NB4 (cell line): ENCODE data around the gene FAR2.

ENCODE experiments used
- CTCF ChIP-seq: IDR thresholded peaks from one replicate; pipeline ENCODE4 v1.5.1; 2012; ENCODE audit warnings: low read depth, low read length
- POLR2A ChIP-seq: IDR thresholded peaks from 2 replicates; pipeline ENCODE4 v1.6.1; 2011; ENCODE audit warnings: mild to moderate bottlenecking; ENCODE audit not compliant: insufficient read length; ENCODE audit errors: extremely low read depth

- TF ChIP-seq POLR2A (no peak), CTCF (no peak)
Observed at GRCh38 chr12:29133680-29134079, 15.4 kb upstream of the FAR2 start.
